GM12878 (cell line): ENCODE data around the gene RHEB. TPM values are rescaled to one million over a fixed set of nuclear protein-coding genes. Genes with fewer than 3 reads are reported as not detected.

Experiments
- BCLAF1 ChIP-seq: fragments of 450-650 bp; IDR thresholded peaks from 2 replicates; pipeline ENCODE4 v1.6.1; 2017; ENCODE audit warnings: antibody characterized with exemption, mild to moderate bottlenecking, moderate library complexity
- CREB1 ChIP-seq: IDR thresholded peaks from 2 replicates; pipeline ENCODE4 v1.6.1; 2012; ENCODE audit warnings: low read depth, mild to moderate bottlenecking, inconsistent platforms
- EED ChIP-seq: sonication (generic); IDR thresholded peaks from 2 replicates; pipeline ENCODE4 v1.6.1; 2016; ENCODE audit warnings: antibody characterized with exemption, low read depth
- ESRRA ChIP-seq: IDR thresholded peaks from 2 replicates; pipeline ENCODE4 v1.6.1; 2012; ENCODE audit warnings: mild to moderate bottlenecking, low read length, improper control_type of control experiment
- EZH2 ChIP-seq: IDR thresholded peaks from 2 replicates; pipeline ENCODE4 v1.6.1; 2012; ENCODE audit warnings: low read depth, mild to moderate bottlenecking, control low read depth, inconsistent platforms, low read length, borderline replicate concordance; ENCODE audit not compliant: control insufficient read depth
- IKZF1 ChIP-seq: fragments of 450-650 bp; conservative IDR thresholded peaks from 2 replicates; pipeline ENCODE4 v1.6.1; 2017; ENCODE audit warnings: antibody characterized with exemption, mild to moderate bottlenecking
- KAT2A ChIP-seq: conservative IDR thresholded peaks from 2 replicates; pipeline ENCODE4 v1.6.1; 2011; ENCODE audit warnings: low read depth, low read length; ENCODE audit not compliant: control insufficient read depth
- NFYA ChIP-seq: IDR thresholded peaks from 2 replicates; pipeline ENCODE4 v1.6.1; 2011; ENCODE audit warnings: low read depth, mild to moderate bottlenecking, low read length, improper control_type of control experiment, borderline replicate concordance
- NR2C1 ChIP-seq: fragments of 450-650 bp; IDR thresholded peaks from 2 replicates; pipeline ENCODE4 v1.6.1; 2017; ENCODE audit warnings: antibody characterized with exemption, mild to moderate bottlenecking, moderate library complexity
- NR2F1 ChIP-seq: fragments of 450-650 bp; conservative IDR thresholded peaks from 2 replicates; pipeline ENCODE4 v1.6.1; 2017; ENCODE audit warnings: mild to moderate bottlenecking
- PAX8 ChIP-seq: fragments of 450-650 bp; IDR thresholded peaks from 2 replicates; pipeline ENCODE4 v1.6.1; 2017; ENCODE audit warnings: mild to moderate bottlenecking, moderate library complexity
- PBX3 ChIP-seq: IDR thresholded peaks from 2 replicates; pipeline ENCODE4 v1.6.1; 2011; ENCODE audit warnings: mild to moderate bottlenecking, low read depth, low read length, moderate library complexity; ENCODE audit not compliant: insufficient replicate concordance
- POLR2AphosphoS5 ChIP-seq: IDR thresholded peaks from 2 replicates; pipeline ENCODE4 v1.6.1; 2011; ENCODE audit warnings: mild to moderate bottlenecking, low read length, inconsistent platforms
- RCOR1 ChIP-seq: conservative IDR thresholded peaks from 2 replicates; pipeline ENCODE4 v1.6.1; 2012; ENCODE audit warnings: low read depth, low read length, improper control_type of control experiment
- SP1 ChIP-seq: IDR thresholded peaks from one replicate; pipeline ENCODE4 v1.6.1; 2011; ENCODE audit warnings: low read depth, low read length
- SUPT20H ChIP-seq: IDR thresholded peaks from 2 replicates; pipeline ENCODE4 v1.6.1; 2011; ENCODE audit warnings: low read depth, mild to moderate bottlenecking, low read length, moderate library complexity, borderline replicate concordance; ENCODE audit not compliant: control insufficient read depth
- TBL1XR1 ChIP-seq: IDR thresholded peaks from 2 replicates; pipeline ENCODE4 v1.6.1; 2012; ENCODE audit warnings: low read depth, low read length, improper control_type of control experiment
- TCF7 ChIP-seq: IDR thresholded peaks from 2 replicates; pipeline ENCODE4 v1.6.1; 2014; ENCODE audit warnings: antibody characterized with exemption, borderline replicate concordance
- YBX1 ChIP-seq: fragments of 450-650 bp; IDR thresholded peaks from 2 replicates; pipeline ENCODE4 v1.6.1; 2016; ENCODE audit warnings: antibody characterized with exemption
- ZNF24 ChIP-seq: fragments of 450-650 bp; IDR thresholded peaks from 2 replicates; pipeline ENCODE4 v1.6.1; 2017; ENCODE audit warnings: antibody characterized with exemption, mild to moderate bottlenecking
- ZNF384 ChIP-seq: IDR thresholded peaks from 2 replicates; pipeline ENCODE4 v1.6.1; 2012; ENCODE audit warnings: low read depth, mild to moderate bottlenecking, low read length, improper control_type of control experiment, borderline replicate concordance
- ZNF592 ChIP-seq: fragments of 450-650 bp; IDR thresholded peaks from 2 replicates; pipeline ENCODE4 v1.6.1; 2017; ENCODE audit warnings: mild to moderate bottlenecking, moderate library complexity
- polyA plus RNA-seq, 11 experiments: library from polyadenylated mRNA; depleted of rRNA in 4 of 11; unstranded in 6 of 11; stranded (reverse) in 5 of 11; fragments of >200 nt; fragmentation: Nextera tagmentation in 4 of 11; fragmentation: Illumina TruSeq in 1 of 11; extraction: Ambion mirVana in 4 of 11; extraction: Trizol in 1 of 11; gene quantifications; 1 replicate in 1 of 11; 2 replicates in 10 of 11; pipeline versions ENCODE4 v1.2.1 to v1.2.3, GENCODE V29; 2011 to 2016; ENCODE audit warnings: inconsistent platforms in 2 of 11, missing spikeins in 2 of 11, low read depth in 1 of 11
- total RNA-seq, 4 experiments: library from RNA; depleted of rRNA in 3 of 4; stranded (reverse); fragments of >200 nt in 3 of 4; fragmentation: Illumina TruSeq in 1 of 4; extraction: Trizol in 1 of 4; gene quantifications; 2 replicates each; pipeline versions ENCODE4 v1.2.1 to v1.2.3, GENCODE V29; 2013 to 2021

RHEB gene
- total and polyA plus RNA-seq, 10 of the 15 experiments (the other 5 are each of a cell fraction or from before 2014, with no cell fraction given), result 6.2 to 67.8 (median 38.0) TPM

- TF ChIP-seq ZNF592 (no peak), POLR2AphosphoS5 (peak; percentile 69; the same call in 1 of the 2 replicates), RCOR1 (no peak), YBX1 (no peak), ZNF24 (no peak), NR2F1 (peak; percentile 96), SUPT20H (no peak), EZH2 (no peak), NFYA (no peak), BCLAF1 (no peak), CREB1 (peak; percentile 62; the same call in 1 of the 2 replicates), KAT2A (no peak), EED (peak; percentile 98), IKZF1 (peak; percentile 97), PBX3 (peak; percentile 41), ZNF384 (no peak), PAX8 (no peak), ESRRA (no peak), TCF7 (0 out of 2 replicates have a peak, but pooled peaks have one; percentile 47), TBL1XR1 (peak; percentile 29; the same call in 1 of the 2 replicates), SP1 (peak; percentile 72), NR2C1 (no peak)
Observed at GRCh38 chr7:151472644-151473380, 46.9 kb downstream of the RHEB start (continued).
